Fibroblast of mammary gland (primary cell): ENCODE data around the gene BHMT.
"Not testable (repeated sequence)": the region's sequence is repeated elsewhere in the genome, so short reads cannot be mapped to it uniquely, and the experiment has no call there.

Experiments used
- DNase-seq: peaks from one replicate; pipeline ENCODE4 v3.0.0-alpha.2; 2010; ENCODE audit warnings: low read depth
- H3K4me3 ChIP-seq: 2 replicates; pipeline ENCODE4 v1.5.1; 2011; ENCODE audit warnings: low read depth, mild to moderate bottlenecking, low read length, moderate library complexity; ENCODE audit not compliant: control insufficient read depth
- CTCF ChIP-seq: conservative IDR thresholded peaks from 2 replicates; pipeline ENCODE4 v1.5.1; 2011; ENCODE audit warnings: low read depth, low read length, inconsistent platforms; ENCODE audit not compliant: control insufficient read depth, insufficient read depth

The BHMT gene

DNA sequence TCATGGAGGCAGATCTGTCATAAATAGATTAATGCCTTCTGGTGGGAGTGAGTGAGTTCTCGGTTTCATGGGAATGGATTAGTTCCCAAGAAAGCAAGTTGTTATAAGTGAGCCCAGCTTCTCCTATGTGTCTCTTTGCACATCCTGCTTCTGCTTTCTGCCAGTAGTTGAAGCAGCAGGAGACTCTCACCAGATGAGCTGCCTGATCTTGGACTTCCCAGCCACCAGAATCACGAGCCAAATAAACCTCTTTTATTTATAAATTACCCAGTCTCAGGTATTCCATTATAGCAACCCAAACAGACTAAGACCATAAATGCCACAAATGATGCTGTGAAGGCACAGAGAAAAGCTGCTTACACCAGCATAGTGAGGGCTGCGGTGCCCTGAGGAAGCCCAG is 28.9 kb downstream of the BHMT start:
- H3K4me3 ChIP-seq, result no peak overlapping the region
- DNase-seq, result no peak
- no peak for TF ChIP-seq CTCF

- no peak overlapping the region for H3K4me3 ChIP-seq
- DNase-seq, result peak; percentile 69
Measured at GRCh38 chr5:79143684-79144379, 32.2 kb downstream of the BHMT start.

DNA sequence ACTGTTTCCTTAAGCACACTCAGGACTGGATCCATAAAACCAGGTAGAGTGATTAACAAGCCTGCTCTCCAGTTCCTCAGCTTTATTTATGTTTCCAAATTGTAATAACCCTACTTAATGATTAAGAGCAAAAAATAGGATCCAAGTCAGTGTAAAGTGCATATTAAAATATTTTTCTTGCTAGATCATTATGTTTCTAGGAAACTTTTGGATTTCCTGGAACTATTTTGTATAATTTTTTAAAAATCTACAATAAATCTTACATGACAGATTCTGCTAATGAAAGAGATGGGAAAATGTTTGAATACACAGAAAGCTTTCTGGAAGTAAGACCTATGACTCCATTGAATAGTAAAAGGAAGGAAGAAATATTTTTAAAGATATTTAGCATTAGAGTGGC is 35.5 kb downstream of the BHMT start:
- no peak overlapping the region for H3K4me3 ChIP-seq
- TF ChIP-seq CTCF, result no peak
- DNase-seq, result no peak

More at GRCh38 chr5:79143684-79144379, 32.2 kb downstream of the BHMT start:
- TF ChIP-seq CTCF, result no peak

- peak; percentile 16 for DNase-seq
- no peak for TF ChIP-seq CTCF
- H3K4me3 ChIP-seq, result no peak overlapping the region
Measured at GRCh38 chr5:79149433-79149832, 37.8 kb downstream of the BHMT start.

DNA sequence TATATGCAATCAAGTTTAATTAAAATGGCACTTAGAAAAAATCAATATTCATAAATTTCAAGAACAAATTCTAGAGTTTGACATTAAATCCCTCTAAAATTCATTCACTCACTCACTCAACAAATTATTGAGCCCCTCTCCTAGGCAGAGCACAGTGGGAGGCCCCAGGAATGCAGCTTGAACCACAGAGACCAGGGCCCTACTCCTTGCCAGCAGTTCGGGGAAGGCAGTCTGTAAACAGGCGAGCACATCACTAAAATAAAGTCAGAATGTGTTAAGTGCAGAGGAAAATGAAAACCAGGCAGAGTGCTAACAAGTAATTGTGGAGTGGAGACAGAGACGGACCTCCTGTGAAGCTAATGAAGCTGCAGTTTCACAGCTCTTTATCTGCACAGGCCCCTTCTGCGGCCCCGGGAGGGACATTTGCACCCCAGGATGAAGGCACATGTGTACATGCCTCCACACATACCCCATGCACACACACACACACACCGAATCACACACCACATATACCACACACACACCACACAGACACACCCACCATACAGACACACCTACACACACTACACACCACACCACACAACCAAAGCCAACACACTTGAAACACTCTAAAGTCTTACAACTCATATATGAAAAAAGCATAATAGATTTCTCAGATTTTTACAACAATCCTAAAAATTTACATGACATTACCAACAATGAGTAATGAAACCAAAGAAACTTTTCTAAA is 40.5 kb downstream of the BHMT start:
- DNase-seq, result no peak
- no peak for TF ChIP-seq CTCF

GRCh38 chr5:79157305-79157704 is 45.7 kb downstream of the BHMT start:
- H3K4me3 ChIP-seq, result no peak overlapping the region

More for the DNA sequence above, 40.5 kb downstream of the BHMT start:
- no peak overlapping the region for H3K4me3 ChIP-seq

GRCh38 chr5:79161647-79162046 is 50.0 kb downstream of the BHMT start:
- not testable (repeated sequence) for DNase-seq, H3K4me3 ChIP-seq

More at GRCh38 chr5:79157305-79157704, 45.7 kb downstream of the BHMT start:
- DNase-seq, result no peak
- no peak for TF ChIP-seq CTCF
